ENCODE measurements around the gene CPXM2.

CPXM2 gene

DNA sequence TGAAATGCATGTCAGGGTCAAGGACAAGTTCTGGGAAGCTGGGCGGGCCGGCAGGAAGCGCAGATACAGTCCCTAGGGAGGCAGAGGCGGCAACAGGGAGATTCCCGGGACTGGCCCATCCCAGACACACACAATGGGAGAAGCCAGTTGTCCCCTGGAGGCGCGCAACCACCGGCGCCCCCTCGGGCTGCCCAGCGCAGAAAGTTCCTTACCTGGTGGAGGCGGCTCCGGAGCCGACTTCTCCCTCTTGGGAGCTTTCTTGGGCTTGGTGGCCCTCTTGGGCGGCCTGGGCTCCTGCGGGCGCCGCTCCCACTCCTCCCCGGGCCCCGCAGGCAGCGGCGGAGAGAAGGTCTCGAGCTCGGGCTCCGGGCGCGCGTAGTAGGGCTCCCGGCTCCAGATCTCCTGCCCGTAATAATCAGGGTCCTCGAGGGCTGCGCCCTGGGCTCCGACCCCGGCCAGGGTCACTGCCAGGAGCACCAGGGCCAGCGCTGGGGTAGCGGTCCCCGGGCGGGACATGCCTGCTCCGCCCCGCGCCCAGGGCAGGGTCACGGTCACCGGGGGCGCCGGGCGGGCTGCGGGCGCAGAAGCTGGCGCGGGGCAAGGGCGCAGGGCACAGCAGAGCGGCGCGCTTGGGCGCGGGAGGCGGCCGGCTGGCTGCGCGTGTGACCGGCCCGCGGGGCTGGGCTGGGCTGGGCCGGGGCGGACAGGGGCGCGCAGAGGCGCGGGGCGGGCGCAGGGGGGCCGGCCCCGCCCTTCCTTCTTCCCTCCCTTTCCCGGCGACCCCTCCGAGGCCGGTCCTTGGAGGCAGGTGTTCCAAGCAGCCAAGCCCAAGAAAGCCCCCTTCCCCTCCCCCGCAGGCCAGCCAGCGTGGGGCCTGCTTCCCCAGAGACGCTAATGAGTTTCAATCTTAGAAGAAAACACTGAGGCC lies at the start of gene CPXM2:
Gene CPXM2 (minus strand): TSS at position 664 of the 928 bp plus-strand sequence. CDS start 148 bp downstream, at position 516.
- no peak for DNase-seq (ENCODE audit: low read depth, low spot score)

DNA sequence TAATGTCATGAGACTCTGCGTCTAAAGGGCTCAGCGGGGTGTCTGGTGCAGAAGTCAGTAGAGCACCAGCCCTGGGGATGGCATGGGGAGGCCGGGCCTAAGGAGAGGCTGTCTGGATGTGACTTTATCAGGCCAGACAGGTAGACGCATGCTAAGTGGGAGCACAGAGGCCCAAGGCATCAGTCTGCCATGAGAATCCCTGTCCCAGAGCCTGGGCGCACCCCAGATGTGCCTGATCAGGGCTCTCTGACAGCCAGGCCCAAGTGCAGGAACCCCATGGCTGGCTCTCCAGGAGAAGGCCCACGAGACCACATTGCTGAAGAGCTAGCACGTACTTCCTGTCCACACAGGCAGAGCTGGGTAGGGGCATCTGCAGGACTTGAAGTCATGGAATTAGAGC lies 48.0 kb upstream of the CPXM2 start:
- DNase-seq (ENCODE audit: low read depth, low spot score): no peak

DNA sequence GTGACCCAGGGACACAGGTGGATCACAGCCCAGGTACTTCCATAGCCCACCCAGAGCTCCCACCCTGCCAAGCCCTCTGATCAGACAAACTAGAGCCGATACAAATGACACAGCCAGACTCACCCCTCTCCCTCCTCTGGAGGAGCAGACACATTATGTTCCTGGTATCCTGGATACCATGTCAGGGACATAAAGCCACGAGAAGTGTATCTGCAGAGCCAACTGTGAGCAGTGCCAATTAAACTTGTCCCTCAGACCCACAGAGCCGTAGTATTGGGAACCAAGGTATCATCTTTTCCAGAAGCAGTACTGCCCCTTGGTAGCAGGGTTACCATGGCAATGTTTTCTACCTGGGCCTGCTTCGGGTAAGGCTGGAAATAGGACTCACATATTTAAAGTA lies 47.3 kb upstream of the CPXM2 start:
- DNase-seq (ENCODE audit: low read depth, low spot score): no peak

GRCh38 chr10:123936426-123936825 lies 44.8 kb upstream of the CPXM2 start:
- DNase-seq (ENCODE audit: low read depth, low spot score): no peak

DNA sequence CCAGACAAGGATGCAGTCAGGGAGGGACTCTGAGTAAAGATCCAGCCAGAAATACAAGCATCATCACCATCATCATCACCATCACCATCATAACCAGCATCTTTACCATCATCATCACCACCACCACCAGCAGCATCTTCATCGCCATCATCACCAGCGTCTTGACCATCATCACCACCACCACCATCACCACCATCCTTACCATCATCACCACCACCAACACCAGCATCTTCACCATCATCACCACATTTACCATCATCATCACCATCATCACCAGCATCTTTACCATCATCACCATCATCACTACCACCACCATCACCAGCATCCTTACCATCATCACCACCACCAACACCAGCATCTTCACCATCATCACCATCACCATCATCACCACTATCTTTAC lies 44.1 kb upstream of the CPXM2 start:
- no peak for DNase-seq (ENCODE audit: low read depth, low spot score)

GRCh38 chr10:123934846-123935245 lies 43.2 kb upstream of the CPXM2 start:
- DNase-seq (ENCODE audit: low read depth, low spot score): no peak

- no peak for DNase-seq (ENCODE audit: low read depth, low spot score)
Measured at GRCh38 chr10:123930340-123931001, 38.9 kb upstream of the CPXM2 start.

- no peak for DNase-seq (ENCODE audit: low read depth, low spot score)
Measured at GRCh38 chr10:123929791-123930190, 38.2 kb upstream of the CPXM2 start.

DNA sequence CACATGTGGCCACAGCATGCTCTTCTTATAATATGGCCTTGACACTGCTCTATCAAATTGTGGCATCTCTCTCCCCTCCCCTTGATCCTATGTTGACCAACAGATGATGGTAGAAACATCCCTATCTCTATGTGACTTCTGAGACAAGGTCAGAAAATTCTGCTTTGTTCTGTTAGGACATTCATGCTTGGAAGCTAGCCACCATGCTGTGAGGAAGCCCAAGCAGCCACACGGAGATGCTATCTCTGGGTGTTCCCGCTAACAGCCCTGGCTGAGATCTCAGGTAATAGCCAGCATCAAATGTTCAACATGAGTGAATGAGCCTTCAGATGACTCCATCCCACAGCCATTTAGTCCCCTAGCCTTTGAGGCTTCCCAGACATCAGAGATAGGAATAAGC lies 36.8 kb upstream of the CPXM2 start:
- no peak for DNase-seq (ENCODE audit: low read depth, low spot score)

DNA sequence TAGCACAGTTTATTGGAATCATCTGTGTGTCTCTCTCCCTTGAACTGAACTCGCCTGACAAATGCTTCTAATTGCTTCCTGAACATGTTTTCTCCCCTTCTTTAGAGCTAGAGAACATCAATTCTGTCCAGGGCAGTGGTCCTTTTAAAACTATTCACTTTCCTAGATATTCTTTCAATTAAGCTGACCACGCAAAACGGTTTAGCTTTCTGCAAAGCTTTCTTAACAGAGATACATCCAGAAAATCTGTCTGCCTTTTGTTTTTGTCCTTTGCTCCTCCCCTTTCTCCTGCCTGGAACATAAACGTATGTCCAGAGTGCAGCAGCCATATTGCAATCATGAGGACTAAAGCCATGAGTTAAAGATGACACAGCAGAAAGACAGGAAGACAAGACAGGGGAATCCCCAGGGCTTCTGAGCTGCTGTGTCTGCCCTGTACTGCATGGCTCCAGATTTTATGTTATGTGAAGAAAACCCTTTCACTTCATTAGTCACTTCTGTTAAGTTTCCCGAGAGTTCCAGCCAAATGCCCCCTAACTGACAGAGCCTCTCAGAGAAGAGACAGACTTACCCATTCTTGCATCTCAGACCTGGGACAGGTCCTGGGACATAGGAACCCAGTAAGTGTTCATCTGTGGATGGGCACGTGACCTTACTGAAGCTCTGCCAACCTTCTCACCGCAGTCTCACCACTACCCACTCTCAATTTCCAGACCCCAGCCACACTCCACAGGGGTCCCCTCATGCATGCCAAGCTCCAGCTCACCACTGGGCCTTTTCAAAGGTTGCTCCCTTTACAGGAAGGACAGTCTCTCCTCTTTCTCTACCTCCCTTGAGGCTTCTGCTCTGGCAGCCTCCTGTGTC lies 35.0 kb upstream of the CPXM2 start:
- DNase-seq (ENCODE audit: low read depth, low spot score): no peak

DNA sequence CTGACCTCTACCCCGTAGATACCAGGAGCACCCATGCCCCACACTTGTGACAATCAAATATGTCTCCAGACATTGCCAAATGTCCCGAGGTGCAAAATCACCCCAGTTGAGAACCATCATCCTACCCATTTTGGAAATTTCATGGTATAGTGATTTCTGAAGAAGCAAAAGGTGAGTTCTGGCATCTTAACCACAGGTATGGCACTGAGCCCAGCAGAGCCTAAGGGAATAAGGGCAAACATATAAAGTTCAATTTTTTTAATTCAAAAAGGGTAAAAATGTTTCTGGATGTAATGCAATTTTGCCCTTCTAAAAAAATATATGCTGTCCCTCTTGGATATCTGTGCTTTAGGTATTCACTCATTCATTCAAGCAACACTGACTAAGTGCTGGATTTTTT lies 30.5 kb upstream of the CPXM2 start:
- no peak for DNase-seq (ENCODE audit: low read depth, low spot score)

- no peak for DNase-seq (ENCODE audit: low read depth, low spot score)
Measured at GRCh38 chr10:123916775-123917174, 25.2 kb upstream of the CPXM2 start.

- DNase-seq (ENCODE audit: low read depth, low spot score): no peak
Measured at GRCh38 chr10:123913688-123914268, 22.2 kb upstream of the CPXM2 start.

DNA sequence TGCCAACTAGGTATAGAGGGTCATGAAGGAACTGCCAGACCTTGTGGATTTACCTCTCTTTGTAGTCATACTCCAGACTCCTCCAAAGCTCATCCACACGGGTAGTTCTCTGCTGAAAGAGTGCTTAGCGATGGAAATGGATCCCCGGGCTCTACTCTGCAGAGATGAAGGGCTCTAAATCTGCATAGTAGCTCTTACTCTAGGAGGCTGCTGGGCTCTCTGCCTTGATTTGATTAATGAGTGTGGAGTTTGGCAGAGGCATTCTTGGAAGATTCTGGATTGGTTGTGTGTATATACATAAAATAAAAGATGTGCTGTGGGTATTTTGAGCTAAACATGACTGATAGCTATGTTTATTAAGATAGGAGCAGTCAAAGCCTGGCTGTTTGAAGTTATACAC lies 21.3 kb upstream of the CPXM2 start:
- DNase-seq (ENCODE audit: low read depth, low spot score): no peak

DNA sequence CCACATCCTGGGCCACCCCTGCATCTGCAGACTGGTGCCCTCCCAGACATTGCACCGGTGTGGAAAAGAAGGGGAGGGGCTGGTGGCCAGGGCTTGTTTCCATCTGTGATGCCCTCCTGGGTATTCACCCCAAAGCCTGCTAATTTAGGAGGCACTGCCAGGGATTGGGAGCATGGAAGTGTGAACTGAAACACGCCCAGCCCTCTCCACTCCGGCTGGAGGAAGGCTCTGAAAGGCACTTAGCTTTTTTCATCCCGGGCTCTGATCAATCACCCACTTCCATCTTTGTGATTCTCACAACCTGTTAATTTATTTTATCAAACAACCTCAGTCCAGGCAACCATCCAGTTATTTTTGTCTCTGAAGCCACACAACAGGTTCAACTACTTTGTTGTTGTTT lies 20.9 kb upstream of the CPXM2 start:
- no peak for DNase-seq (ENCODE audit: low read depth, low spot score)

GRCh38 chr10:123911866-123912265 lies 20.3 kb upstream of the CPXM2 start:
- no peak for DNase-seq (ENCODE audit: low read depth, low spot score)

DNA sequence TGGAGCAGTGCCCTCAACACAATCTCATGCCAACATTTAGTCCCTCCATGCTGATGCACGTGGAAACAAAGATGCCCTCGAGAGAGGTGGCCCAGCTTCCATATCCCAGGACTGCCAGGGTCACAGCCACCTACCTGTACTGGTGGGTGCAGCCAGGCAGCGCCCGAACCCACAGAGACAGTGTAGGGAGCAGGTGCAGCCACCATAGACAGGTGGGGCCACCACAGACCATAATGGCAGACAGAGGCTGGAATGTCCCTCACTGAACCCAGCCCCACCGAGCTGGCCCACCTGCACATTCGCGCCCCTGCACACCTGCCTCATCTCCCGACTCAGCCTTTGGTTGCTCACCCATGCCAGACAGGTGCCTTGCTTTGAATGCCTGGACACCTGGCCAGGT lies 18.3 kb upstream of the CPXM2 start:
- no peak for DNase-seq (ENCODE audit: low read depth, low spot score)

DNA sequence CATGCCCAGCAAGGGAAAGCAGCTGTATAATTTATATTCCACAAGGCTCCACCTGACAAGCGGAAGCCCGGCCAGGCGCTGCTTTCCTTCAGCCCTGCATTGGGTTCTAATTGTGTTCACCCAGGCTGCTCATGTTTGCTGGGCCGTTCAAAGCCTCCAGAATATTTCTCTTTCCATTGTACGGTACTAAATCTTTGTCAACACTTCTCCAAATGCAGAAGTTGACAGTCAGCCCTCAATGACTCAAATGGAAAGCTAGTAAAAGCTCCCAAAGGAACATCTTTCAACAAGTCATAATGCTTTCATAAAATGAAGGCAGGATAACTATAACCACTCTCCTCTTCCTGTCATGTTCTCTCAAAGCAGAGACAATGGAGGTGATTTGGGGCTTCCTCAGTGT lies 17.8 kb upstream of the CPXM2 start:
- no peak for DNase-seq (ENCODE audit: low read depth, low spot score)

GRCh38 chr10:123908379-123908778 lies 16.8 kb upstream of the CPXM2 start:
- no peak for DNase-seq (ENCODE audit: low read depth, low spot score)

DNA sequence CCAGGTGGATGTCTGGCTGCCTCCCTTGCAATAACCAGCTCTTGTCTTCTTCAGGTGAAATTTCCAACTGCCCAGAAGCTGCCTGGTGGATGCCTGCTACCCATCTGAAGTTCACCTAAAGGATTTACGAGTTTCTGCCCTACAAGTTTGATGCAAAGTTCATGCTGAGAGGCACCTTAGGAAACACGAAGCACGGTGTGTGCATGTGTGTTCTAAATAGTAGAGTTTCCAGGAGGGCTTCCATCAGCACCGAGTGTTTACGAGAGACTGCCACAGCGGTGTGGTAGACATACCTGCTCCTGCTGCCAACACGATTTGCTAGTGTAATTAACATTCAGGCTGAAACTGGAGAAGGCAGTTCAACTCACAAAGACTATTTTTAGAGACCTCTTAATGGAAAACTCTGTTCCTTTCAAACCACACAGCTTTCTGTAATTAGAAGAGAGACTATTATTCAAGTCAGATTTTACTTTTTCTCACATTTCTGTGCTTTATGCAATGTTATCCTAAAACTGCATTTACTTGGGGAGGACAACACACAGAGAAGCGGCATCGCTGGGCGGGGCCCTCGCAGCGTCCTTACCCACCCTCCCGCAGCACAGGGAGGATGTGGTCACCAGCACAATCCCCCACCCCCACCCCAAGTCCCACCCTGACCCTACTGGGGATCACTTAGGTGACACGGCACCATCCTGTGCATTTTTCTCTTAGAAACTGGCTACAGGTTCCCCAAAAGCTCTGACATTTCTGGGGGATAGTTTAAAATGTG lies 15.5 kb upstream of the CPXM2 start:
- no peak for DNase-seq (ENCODE audit: low read depth, low spot score)

- no peak for DNase-seq (ENCODE audit: low read depth, low spot score)
Measured at GRCh38 chr10:123906296-123906695, 14.7 kb upstream of the CPXM2 start.
